ENCODE measurements around the gene SERF2. TPM values are rescaled to one million over a fixed set of nuclear protein-coding genes. Genes with fewer than 3 reads are reported as not detected.

The SERF2 gene
- total and polyA plus RNA-seq, 10 of the 15 experiments (the other 5 are each of a cell fraction or from before 2014, with no cell fraction given) = 464 to 4,159 (median 1,014) TPM

- TF ChIP-seq, protein P1, sequence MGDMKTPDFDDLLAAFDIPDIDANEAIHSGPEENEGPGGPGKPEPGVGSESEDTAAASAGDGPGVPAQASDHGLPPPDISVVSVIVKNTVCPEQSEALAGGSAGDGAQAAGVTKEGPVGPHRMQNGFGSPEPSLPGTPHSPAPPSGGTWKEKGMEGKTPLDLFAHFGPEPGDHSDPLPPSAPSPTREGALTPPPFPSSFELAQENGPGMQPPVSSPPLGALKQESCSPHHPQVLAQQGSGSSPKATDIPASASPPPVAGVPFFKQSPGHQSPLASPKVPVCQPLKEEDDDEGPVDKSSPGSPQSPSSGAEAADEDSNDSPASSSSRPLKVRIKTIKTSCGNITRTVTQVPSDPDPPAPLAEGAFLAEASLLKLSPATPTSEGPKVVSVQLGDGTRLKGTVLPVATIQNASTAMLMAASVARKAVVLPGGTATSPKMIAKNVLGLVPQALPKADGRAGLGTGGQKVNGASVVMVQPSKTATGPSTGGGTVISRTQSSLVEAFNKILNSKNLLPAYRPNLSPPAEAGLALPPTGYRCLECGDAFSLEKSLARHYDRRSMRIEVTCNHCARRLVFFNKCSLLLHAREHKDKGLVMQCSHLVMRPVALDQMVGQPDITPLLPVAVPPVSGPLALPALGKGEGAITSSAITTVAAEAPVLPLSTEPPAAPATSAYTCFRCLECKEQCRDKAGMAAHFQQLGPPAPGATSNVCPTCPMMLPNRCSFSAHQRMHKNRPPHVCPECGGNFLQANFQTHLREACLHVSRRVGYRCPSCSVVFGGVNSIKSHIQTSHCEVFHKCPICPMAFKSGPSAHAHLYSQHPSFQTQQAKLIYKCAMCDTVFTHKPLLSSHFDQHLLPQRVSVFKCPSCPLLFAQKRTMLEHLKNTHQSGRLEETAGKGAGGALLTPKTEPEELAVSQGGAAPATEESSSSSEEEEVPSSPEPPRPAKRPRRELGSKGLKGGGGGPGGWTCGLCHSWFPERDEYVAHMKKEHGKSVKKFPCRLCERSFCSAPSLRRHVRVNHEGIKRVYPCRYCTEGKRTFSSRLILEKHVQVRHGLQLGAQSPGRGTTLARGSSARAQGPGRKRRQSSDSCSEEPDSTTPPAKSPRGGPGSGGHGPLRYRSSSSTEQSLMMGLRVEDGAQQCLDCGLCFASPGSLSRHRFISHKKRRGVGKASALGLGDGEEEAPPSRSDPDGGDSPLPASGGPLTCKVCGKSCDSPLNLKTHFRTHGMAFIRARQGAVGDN (IDR thresholded peaks at IDR 0.05) = peak; percentile 67
- no peak for TF ChIP-seq NR2F1 (conservative IDR thresholded peaks at IDR 0.05)
- TF ChIP-seq, protein P2, sequence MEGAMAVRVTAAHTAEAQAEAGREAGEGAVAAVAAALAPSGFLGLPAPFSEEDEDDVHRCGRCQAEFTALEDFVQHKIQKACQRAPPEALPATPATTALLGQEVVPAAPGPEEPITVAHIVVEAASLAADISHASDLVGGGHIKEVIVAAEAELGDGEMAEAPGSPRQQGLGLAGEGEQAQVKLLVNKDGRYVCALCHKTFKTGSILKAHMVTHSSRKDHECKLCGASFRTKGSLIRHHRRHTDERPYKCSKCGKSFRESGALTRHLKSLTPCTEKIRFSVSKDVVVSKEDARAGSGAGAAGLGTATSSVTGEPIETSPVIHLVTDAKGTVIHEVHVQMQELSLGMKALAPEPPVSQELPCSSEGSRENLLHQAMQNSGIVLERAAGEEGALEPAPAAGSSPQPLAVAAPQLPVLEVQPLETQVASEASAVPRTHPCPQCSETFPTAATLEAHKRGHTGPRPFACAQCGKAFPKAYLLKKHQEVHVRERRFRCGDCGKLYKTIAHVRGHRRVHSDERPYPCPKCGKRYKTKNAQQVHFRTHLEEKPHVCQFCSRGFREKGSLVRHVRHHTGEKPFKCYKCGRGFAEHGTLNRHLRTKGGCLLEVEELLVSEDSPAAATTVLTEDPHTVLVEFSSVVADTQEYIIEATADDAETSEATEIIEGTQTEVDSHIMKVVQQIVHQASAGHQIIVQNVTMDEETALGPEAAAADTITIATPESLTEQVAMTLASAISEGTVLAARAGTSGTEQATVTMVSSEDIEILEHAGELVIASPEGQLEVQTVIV (IDR thresholded peaks at IDR 0.05; ENCODE audit: borderline replicate concordance, partially characterized antibody) = peak; percentile 64
- no peak for TF ChIP-seq SRF (IDR thresholded peaks at IDR 0.05; ENCODE audit: low read depth in 2 of 2, low read length in 2 of 2)
- no peak for TF ChIP-seq SMARCA5 (IDR thresholded peaks at IDR 0.05)
- peak; percentile 58; the same call in 1 of the 2 replicates for TF ChIP-seq TCF12 (IDR thresholded peaks at IDR 0.05; ENCODE audit: low read depth, low read length)
Observed at GRCh38 chr15:43800286-43801141, 8.4 kb downstream of the SERF2 start, which contains the start of gene HYPK (continued).
